Endothelial cell of umbilical vein (primary cell): ENCODE results near the gene NANS. TPM values are rescaled to one million over a fixed set of nuclear protein-coding genes. Genes with fewer than 3 reads are reported as not detected.

ENCODE experiments used
- BruUV-seq: library from RNA; stranded (reverse); fragments of 400-500 nt; replicated peaks from 2 replicates; lab custom pipeline; 2021; lab: Mats Ljungman, UMichigan
- CTCF ChIA-PET: fragments of 300-600, 350-600 bp; sonication (Branson Sonifier 250); formaldehyde crosslinking; loops from one replicate; lab custom pipeline; 2021; ENCODE audit warnings: antibody characterized with exemption, inconsistent platforms; lab: Charles Lee
- POLR2A ChIA-PET: fragments of 300-600, 350-600 bp; sonication (Branson Sonifier 250); formaldehyde crosslinking; loops from one replicate; lab custom pipeline; 2021; ENCODE audit warnings: antibody characterized with exemption, inconsistent platforms; lab: Charles Lee
- DNase-seq: peaks from one replicate; pipeline ENCODE4 v3.0.0-alpha.2; 2011; ENCODE audit warnings: low read depth, low spot score
- FAIRE-seq: peaks from 2 replicates; lab custom pipeline; 2011; peaks lifted over from hg19 to GRCh38; lab: Jason Lieb, UNC
- H2AFZ ChIP-seq: 2 replicates; pipeline ENCODE4 v1.6.0; 2012; ENCODE audit warnings: low read depth, low read length, control low read depth, inconsistent platforms
- H3K27ac ChIP-seq: 2 replicates; pipeline ENCODE4 v1.5.1; 2011; ENCODE audit warnings: low read depth, mild to moderate bottlenecking, control low read depth, low read length, moderate library complexity; ENCODE audit not compliant: insufficient read depth
- H3K27me3 ChIP-seq, 2 experiments: 2 replicates each; pipeline versions ENCODE4 v1.6.0 to v1.6.1; 2011; ENCODE audit warnings: low read length in 2 of 2, mixed read lengths in 1 of 2; ENCODE audit not compliant: control insufficient read depth in 2 of 2, insufficient read depth in 2 of 2
- H3K36me3 ChIP-seq, 2 experiments: 2 replicates in 1 of 2; 3 replicates in 1 of 2; pipeline ENCODE4 v1.5.1; 2011; ENCODE audit warnings: low read length in 2 of 2, mild to moderate bottlenecking in 1 of 2, moderate library complexity in 1 of 2; ENCODE audit not compliant: control insufficient read depth in 2 of 2, insufficient read depth in 2 of 2; ENCODE audit errors: extremely low read depth in 1 of 2
- H3K4me1 ChIP-seq: 3 replicates; pipeline ENCODE4 v1.5.1; 2011; ENCODE audit warnings: mild to moderate bottlenecking, low read length; ENCODE audit not compliant: control insufficient read depth, insufficient read depth; ENCODE audit errors: extremely low read depth
- H3K4me2 ChIP-seq: 2 replicates; pipeline ENCODE4 v1.6.1; 2011; ENCODE audit warnings: low read length, control low read depth, mixed read lengths; ENCODE audit not compliant: insufficient read depth
- H3K4me3 ChIP-seq, 3 experiments: fragments of 200-600 bp in 1 of 3; sonication (generic), shearing (Covaris generic) in 1 of 3; replicated peaks in 1 of 3; 2 replicates each; pipeline ENCODE4 v1.5.1; 2011 to 2016; ENCODE audit warnings: control low read depth in 3 of 3, low read length in 3 of 3, mild to moderate bottlenecking in 2 of 3, inconsistent platforms in 1 of 3, low read depth in 1 of 3, moderate library complexity in 1 of 3; ENCODE audit not compliant: insufficient read depth in 1 of 3
- H3K79me2 ChIP-seq: 2 replicates; pipeline ENCODE4 v1.6.0; 2012; ENCODE audit warnings: low read length, inconsistent platforms; ENCODE audit not compliant: control insufficient read depth, insufficient read depth
- H3K9ac ChIP-seq: replicated peaks from 2 replicates; pipeline ENCODE3; 2011; ENCODE audit warnings: low read length, control low read depth; ENCODE audit not compliant: insufficient read depth; ENCODE audit errors: extremely low read depth
- H3K9me1 ChIP-seq: replicated peaks from 3 replicates; pipeline ENCODE4 v1.6.0; 2011; ENCODE audit warnings: mild to moderate bottlenecking, low read length; ENCODE audit not compliant: control insufficient read depth, insufficient read depth; ENCODE audit errors: extremely low read depth
- H3K9me3 ChIP-seq: replicated peaks from 2 replicates; pipeline ENCODE4 v1.5.1; 2012; ENCODE audit warnings: low read length, inconsistent platforms; ENCODE audit not compliant: control insufficient read depth, insufficient read depth
- H4K20me1 ChIP-seq: replicated peaks from 2 replicates; pipeline ENCODE3; 2011; ENCODE audit warnings: mild to moderate bottlenecking, low read length; ENCODE audit not compliant: control insufficient read depth, insufficient read depth; ENCODE audit errors: extremely low read depth
- CTCF ChIP-seq, 2 donors: IDR thresholded peaks; 1 replicate in 1 of 2; 2 replicates in 1 of 2; pipeline ENCODE4 v1.5.1; 2011; ENCODE audit warnings: low read length in 2 of 2, mild to moderate bottlenecking in 2 of 2, moderate library complexity in 2 of 2, control low read depth in 1 of 2, inconsistent platforms in 1 of 2, low read depth in 1 of 2; ENCODE audit not compliant: insufficient read depth in 1 of 2; ENCODE audit errors: extremely low read depth in 1 of 2
- EZH2 ChIP-seq: IDR thresholded peaks from 2 replicates; pipeline ENCODE4 v1.6.1; 2012; ENCODE audit warnings: borderline replicate concordance, low read depth, mild to moderate bottlenecking, moderate library complexity, low read length, inconsistent platforms; ENCODE audit not compliant: severe bottlenecking
- FOS ChIP-seq: IDR thresholded peaks from 2 replicates; pipeline ENCODE4 v1.6.1; 2011; ENCODE audit warnings: mild to moderate bottlenecking, low read length, moderate library complexity, borderline replicate concordance; ENCODE audit not compliant: insufficient read depth
- GATA2 ChIP-seq: IDR thresholded peaks from 2 replicates; pipeline ENCODE4 v1.7.0; 2011; ENCODE audit warnings: low read depth, mild to moderate bottlenecking, moderate library complexity, mixed read lengths, low read length; ENCODE audit not compliant: insufficient read length, insufficient read depth
- JUN ChIP-seq: IDR thresholded peaks from 2 replicates; pipeline ENCODE4 v1.6.1; 2011; ENCODE audit warnings: borderline replicate concordance, low read depth; ENCODE audit not compliant: insufficient read length, insufficient read depth
- MYC ChIP-seq: IDR thresholded peaks from one replicate; pipeline ENCODE4 v1.6.1; 2011; ENCODE audit warnings: mild to moderate bottlenecking, low read depth, low read length
- POLR2A ChIP-seq: IDR thresholded peaks from 2 replicates; pipeline ENCODE4 v1.6.1; 2012; ENCODE audit warnings: low read depth, mild to moderate bottlenecking, control low read depth, low read length
- POLR2AphosphoS5 ChIP-seq: IDR thresholded peaks from 2 replicates; pipeline ENCODE4 v1.6.1; 2012; ENCODE audit warnings: low read depth, mild to moderate bottlenecking, control low read depth, low read length, moderate library complexity; ENCODE audit not compliant: insufficient read depth
- dilution Hi-C: fragments of 300-500 bp; cut with MboI; formaldehyde crosslinking; loops from one replicate; pipeline ENCODE4 v1.15.0; 2019; ENCODE audit warnings: low sequenced_read_pairs; ENCODE audit not compliant: extremely low pct_ligation_motif_present
- intact Hi-C: fragments of 100-400 bp; cut with micrococcal nuclease; formaldehyde crosslinking; loops from one replicate; pipeline ENCODE4 v1.10.0; 2022
- polyA plus RNA-seq, 4 experiments: library from polyadenylated mRNA; depleted of rRNA in 3 of 4; stranded (reverse) in 3 of 4; unstranded in 1 of 4; fragments of >200 nt; gene quantifications; 2 replicates each; pipeline versions ENCODE4 v1.2.1 to v1.2.3, GENCODE V29; 2011 to 2012; ENCODE audit warnings: missing spikeins in 1 of 4
- total RNA-seq: library from RNA; stranded (reverse); gene quantifications from 2 replicates; pipeline ENCODE4 v1.2.3, GENCODE V29; 2021
- TF ChIP-seq, protein P1 (sequence below): IDR thresholded peaks from 2 replicates; pipeline ENCODE4 v1.6.1; 2011; ENCODE audit not compliant: insufficient read depth, insufficient read length

The NANS gene
- total and polyA plus RNA-seq, 2 donors (not counting 3 experiments of a cell fraction or from before 2014, with no cell fraction given) = 85.1 to 108 TPM

DNA sequence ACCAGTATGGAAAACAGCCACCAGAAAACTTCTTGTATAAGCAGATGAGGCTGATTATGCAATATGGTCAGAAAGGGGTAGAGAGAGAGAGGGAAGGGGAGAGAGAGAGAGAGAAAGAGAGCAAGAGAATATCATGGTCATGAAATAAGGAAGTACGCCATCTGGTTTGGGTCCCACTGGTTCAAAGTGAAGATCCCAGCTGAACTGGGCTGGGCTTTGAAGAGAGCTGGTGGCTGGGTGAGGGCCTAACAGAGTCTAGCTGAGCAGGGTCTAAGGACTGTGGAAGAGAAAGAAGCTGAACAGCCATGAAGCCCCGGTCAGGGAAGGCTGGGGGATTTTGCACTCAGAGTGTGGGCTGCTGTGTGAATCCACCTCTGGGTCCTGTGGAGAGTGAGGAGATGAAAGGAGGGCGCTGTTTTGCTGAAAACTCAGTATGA is 47.9 kb downstream of the NANS start:
- Histone ChIP-seq H3K27me3 (no peaks in the 10 kb centered on the region), H4K20me1 (no peaks in the 10 kb centered on the region), H3K36me3 (no peaks in the 10 kb centered on the region), H3K9ac (no peak overlapping the region), H3K9me1 (no peaks in the 10 kb centered on the region), H3K4me2 (no peak overlapping the region), H3K9me3 (no peaks in the 10 kb centered on the region), H3K4me1 (no peaks in the 10 kb centered on the region), H2AFZ (no peak overlapping the region), H3K4me3 (no peak overlapping the region), H3K79me2 (no peaks in the 10 kb centered on the region), H3K27ac (no peak overlapping the region)
- no TSS peak for BruUV-seq
- TF ChIP-seq JUN (no peak), FOS (no peak), EZH2 (no peak), CTCF (IDR thresholded peaks at IDR 0.05; ENCODE audit: extremely low read depth in 1 of 2, insufficient read depth in 1 of 2, low read depth in 1 of 2, low read length in 2 of 2) (no peak), GATA2 (no peak), POLR2A (no peak), MYC (no peak), POLR2AphosphoS5 (no peak)
- TF ChIP-seq, protein P1, sequence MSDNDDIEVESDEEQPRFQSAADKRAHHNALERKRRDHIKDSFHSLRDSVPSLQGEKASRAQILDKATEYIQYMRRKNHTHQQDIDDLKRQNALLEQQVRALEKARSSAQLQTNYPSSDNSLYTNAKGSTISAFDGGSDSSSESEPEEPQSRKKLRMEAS = no peak
- DNase-seq (no peak), FAIRE-seq (no peak)
- dilution Hi-C loops = no loop called here
- ChIA-PET CTCF (no interaction called here), POLR2A (no interaction called here)
- intact Hi-C loops = no loop called here
